Skin epidermis (tissue), 12 donors: ENCODE data around the gene AUNIP.

ENCODE experiments used
- H3K27ac ChIP-seq, 21 experiments: fragments of 200-600 bp; sonication (generic) in 11 of 21; one replicate each; pipeline ENCODE4 v1.5.0; 2020; ENCODE audit warnings: mild to moderate bottlenecking in 3 of 21, inconsistent platforms in 2 of 21, moderate library complexity in 2 of 21
- H3K4me3 ChIP-seq, 7 experiments: fragments of 200-600 bp; sonication (generic) in 2 of 7; one replicate each; pipeline ENCODE4 v1.5.0; 2020; ENCODE audit warnings: inconsistent platforms in 2 of 7, mild to moderate bottlenecking in 2 of 7, moderate library complexity in 1 of 7

AUNIP gene

GRCh38 chr1:25815208-25816111 is 43.8 kb downstream of the AUNIP start:
- no peak overlapping the region for H3K27ac ChIP-seq

DNA sequence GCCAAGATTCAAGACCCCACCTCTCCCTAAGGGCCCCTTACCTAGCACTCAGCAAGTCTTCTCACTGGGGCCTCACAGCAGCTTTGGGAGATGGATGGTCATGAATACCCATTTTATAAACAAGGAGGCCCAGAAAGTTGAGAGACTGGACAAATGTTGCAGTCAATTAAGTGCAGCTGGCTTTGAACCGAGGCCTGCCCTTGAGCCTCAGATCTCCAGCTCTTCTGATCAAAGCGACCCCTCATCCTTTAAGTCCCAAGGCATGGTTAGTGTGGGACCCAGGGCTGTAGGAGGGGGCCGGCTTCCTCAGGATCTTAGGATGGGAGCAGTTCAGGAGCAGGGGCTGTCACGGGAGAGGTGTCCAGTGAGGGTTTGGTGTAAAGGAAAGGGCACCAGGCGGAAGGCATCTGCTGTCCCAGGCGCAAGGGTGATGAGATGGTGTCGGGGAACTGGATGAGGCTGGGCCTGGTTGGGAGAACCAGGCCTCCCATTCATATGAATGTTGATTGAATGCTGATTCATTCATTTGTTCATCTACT is 44.6 kb downstream of the AUNIP start:
- no peak overlapping the region for H3K27ac ChIP-seq
- no peak overlapping the region for H3K4me3 ChIP-seq

More at GRCh38 chr1:25815208-25816111, 43.8 kb downstream of the AUNIP start:
- no peak overlapping the region for H3K4me3 ChIP-seq

DNA sequence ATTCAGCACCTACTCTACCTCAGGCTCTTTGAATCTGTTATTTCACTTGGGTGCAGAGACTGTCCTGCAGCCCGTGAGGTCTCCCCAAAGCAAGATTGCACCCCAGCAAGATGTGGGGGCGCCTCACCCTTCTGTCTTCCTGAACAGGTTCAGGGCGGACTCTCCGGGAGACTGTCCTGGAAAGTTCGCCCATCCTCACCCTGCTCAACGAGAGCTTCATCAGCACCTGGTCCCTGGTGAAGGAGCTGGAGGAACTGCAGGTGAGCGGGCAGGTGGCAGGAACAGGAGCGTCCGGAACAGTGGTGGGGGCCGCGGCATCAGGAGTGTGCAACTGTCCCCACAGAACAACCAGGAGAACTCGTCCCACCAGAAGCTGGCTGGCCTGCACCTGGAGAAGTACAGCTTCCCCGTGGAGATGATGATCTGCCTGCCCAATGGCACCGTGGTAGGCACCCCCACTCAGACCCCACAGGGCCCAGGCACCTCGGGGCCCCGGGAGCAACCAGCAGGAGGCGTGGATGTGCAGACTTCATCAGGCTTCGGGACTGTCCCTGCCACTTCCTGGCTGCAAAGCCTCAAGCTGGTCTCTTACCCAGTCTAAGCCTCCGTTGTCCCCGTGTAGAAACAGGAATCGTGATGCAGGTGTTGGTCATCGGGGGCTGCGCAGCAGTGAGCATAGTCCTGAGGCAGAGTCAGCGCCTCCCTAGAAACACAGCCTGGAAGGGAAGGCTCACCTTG is 45.4 kb downstream of the AUNIP start:
- H3K27ac ChIP-seq = no peak overlapping the region
- H3K4me3 ChIP-seq = no peak overlapping the region

DNA sequence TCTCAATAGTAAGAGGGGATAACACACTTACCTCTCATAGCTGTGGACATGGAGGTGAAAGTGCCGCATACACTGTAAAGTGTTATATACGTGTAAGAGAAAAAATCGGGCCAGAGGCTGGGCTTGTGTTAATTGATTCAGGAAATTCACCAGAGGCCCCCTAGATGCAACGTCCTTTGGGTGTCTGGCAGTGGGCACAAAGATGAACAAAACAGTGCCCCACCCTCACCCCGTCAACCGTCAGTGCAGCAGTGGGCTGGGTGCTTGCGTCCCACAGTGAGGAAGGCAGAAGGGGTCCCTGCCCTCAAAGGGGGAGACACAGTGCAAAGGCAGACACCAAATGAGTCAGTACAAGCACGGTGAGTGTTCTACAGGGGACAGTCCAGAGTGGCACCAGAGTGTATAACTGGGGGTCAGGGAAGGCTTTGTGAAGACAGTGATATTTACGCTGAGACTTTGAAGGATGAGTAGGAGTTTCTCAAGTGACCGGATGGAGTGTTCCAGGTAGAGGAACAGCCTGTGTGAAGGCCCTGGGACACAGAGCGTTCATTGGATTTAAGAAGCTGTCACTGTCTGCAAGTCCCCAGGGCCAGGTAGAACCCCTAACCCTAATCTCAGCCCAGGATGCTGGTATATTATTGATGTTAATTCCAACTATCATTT is 46.1 kb downstream of the AUNIP start:
- H3K27ac ChIP-seq = no peak overlapping the region
- H3K4me3 ChIP-seq = no peak overlapping the region

- Histone ChIP-seq H3K27ac (no peak overlapping the region), H3K4me3 (no peak overlapping the region)
These were observed 47.7 kb downstream of the AUNIP start for GRCh38 chr1:25811384-25812082.

- H3K27ac ChIP-seq = peak overlapping the region in 1 of 21 experiments; percentile 37
- no peak overlapping the region for H3K4me3 ChIP-seq
These were observed 48.6 kb downstream of the AUNIP start for GRCh38 chr1:25810341-25811299.

GRCh38 chr1:25809929-25810328 is 49.3 kb downstream of the AUNIP start:
- Histone ChIP-seq H3K27ac (peak overlapping the region in 3 of 21 experiments; percentile 2 to 37 (median 31)), H3K4me3 (no peak overlapping the region)

DNA sequence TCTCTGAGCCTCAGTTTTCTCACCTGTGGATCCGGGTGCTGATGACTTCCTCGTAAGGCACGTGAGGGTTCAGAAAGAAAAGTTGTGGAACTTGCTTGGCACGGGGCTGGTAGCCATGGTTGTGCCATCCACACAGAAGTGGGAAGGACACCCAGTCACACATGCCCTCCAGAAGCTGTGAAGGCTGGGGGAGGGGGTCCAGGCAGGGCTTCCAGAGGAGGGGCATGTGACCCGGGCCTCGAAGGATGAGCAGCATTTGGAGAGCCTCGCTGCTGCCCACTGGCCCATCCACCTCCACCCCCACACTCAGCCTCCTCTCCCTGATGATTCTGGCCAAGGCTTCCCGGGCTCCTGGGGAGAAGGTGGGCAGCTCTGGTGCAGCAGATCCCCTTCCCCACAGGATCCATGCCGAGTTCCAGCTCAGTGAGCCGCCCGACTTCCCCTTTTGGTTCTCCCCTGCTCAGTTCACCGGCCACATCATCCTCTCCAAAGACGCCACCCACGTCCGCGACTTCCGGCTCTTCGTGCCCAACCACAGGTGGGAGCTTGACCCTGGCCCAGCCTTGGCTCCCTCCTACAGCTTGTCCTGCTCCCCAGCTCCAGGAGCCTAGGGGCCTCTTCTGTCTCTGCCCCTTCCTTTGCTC is 49.9 kb downstream of the AUNIP start:
- no peak overlapping the region for H3K4me3 ChIP-seq
- H3K27ac ChIP-seq = peak overlapping the region in 3 of 21 experiments; percentile 2 to 37 (median 31)

- peak overlapping the region in 2 of 21 experiments; percentile 28 to 39 for H3K27ac ChIP-seq
- H3K4me3 ChIP-seq = no peak overlapping the region
These were observed 50.6 kb downstream of the AUNIP start for GRCh38 chr1:25808481-25809244.

GRCh38 chr1:25807480-25808390 is 51.5 kb downstream of the AUNIP start:
- no peak overlapping the region for H3K4me3 ChIP-seq
- H3K27ac ChIP-seq = peak overlapping the region in 5 of 21 experiments; percentile 16 to 28 (median 18)

DNA sequence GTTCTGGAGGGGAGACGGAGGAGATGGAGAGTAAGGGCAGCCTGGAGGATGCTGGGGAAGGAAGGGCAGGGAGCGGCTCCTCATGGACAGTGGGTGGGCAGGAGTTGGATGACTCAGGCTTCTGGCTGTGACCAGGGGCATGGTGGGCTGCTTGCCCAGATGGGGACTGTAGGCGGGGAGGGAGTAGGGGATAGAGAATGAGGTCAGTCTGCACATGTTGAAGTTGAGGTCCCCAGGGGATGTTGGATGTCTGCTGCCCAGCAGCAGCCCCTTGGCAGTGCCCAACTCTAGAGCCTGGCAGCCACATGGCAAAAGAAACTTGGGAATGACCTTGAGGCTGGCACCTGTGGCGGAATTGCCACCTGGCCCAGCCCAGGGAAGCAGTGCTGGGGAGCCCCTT is 52.8 kb downstream of the AUNIP start:
- no peak overlapping the region for H3K4me3 ChIP-seq
- H3K27ac ChIP-seq = peak overlapping the region in 12 of 21 experiments; percentile 6 to 73 (median 62)

DNA sequence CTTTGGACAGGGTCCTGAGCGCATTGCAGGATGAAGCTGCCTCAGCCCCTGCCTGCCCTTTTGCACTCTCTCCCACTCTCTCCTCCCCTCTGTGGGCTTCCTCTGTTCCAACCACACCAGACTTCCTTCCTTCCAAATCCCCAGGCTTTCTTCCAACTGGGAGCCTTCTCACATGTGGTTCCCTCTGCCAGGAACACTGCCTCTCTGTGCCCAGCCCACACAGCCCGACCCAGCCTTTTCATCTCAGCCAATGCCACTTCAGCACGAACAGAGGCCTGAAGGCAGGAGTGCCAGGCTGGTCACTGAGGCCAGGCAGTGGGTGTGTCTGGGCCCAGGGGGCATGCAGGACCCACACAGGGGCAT is 53.4 kb downstream of the AUNIP start:
- peak overlapping the region in 12 of 21 experiments; percentile 23 to 73 (median 62) for H3K27ac ChIP-seq
- H3K4me3 ChIP-seq = no peak overlapping the region

DNA sequence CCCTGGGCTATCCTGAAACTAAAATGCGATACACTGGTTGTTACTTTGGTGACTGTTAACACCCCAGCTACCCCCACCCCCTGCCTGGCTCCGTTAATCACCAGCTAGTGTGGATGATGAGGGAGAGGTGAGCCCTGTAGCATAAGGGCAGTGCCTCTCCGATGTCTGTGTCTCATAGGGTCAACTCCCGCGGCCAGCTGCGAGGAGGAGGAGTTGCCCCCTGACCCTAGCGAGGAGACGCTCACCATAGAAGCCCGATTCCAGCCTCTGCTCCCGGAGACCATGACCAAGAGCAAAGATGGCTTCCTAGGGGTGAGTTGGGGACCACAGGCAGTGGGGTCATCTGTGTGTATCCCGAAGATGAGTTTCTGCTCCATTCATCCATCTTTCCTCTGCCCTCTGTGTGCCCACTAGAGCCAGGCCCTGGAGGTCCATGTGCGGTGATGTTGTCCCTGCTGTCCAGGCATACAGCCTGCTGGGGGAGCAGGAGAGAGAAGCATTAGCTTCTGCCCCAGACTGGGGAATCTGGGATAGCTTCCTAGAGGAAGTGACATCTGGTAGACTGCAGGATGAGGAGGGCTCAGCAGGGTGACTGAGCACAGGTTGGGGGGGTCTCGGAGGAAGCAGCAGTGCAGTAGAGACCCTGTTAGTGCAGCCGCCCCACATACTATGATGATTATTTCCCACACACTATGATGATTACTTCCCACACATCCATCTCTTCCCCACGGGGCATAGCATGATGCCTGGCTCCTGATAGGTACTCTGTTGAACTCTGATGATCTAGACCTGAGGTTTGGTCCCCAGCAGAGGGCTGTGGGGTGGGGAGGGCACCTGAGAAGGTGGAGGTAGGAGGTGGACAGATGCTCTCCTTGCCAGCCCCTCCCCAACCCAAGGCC is 54.0 kb downstream of the AUNIP start:
- peak overlapping the region in 11 of 21 experiments; percentile 7 to 71 (median 60) for H3K27ac ChIP-seq
- no peak overlapping the region for H3K4me3 ChIP-seq

DNA sequence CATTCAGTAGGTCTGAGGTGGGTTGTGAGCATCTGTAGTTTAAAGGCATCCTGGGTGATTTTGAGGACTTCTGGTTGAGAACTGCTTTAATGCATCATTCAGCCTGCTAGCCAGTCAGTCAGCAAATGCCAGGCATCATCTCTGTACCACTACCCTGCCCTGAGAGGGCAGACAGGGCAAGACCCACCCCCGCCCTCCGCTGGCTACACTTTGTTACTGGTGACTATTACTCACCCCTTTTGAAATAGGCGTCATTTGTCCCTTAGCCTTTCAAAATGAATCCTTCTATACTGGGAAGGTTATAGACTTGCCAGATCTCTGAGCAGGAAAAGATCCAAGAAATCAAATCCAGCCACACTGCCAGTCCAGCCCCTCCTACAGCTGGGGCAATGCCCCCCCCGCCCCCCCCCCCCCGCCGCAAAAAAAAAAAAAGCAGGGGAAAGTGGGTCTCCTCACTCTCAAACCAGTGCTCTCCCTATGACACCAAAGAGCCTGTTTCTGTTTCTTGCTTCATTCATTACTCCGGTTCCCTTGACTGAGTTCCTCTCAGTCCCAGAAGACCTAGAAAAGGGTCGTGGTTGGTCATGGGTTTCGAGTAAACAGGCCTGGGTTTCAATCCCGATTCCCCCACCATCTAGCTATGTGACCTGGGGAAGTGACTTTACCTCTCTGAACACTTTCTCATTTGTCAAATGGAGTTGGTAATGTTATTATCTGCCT is 54.9 kb downstream of the AUNIP start:
- Histone ChIP-seq H3K27ac (peak overlapping the region in 9 of 21 experiments; percentile 7 to 71 (median 63)), H3K4me3 (no peak overlapping the region)
